ENCODE results near the gene PSG4.
"Not testable (repeated sequence)": the region's sequence is repeated elsewhere in the genome, so short reads cannot be mapped to it uniquely, and the experiment has no call there.

DNA sequence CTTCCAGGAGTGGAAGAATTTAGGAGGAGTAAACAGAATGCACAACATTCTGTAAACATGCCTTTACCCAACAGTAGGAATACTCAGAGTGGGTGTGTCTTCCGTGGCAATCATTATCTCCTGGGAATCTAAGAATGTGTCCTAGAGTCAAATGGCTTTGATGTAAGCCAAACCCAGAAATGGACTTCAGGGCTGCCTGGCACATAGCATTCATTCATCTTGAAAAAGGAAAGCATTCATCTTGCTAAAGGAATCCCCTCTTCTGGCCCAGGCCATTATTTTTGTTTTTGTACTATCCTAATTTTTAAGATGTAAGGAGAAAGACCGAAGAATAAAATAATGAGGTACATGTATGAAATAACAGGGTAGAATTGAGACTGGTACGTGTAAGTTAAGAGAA is 42.3 kb downstream of the PSG4 start:
- TF ChIP-seq, protein P1, sequence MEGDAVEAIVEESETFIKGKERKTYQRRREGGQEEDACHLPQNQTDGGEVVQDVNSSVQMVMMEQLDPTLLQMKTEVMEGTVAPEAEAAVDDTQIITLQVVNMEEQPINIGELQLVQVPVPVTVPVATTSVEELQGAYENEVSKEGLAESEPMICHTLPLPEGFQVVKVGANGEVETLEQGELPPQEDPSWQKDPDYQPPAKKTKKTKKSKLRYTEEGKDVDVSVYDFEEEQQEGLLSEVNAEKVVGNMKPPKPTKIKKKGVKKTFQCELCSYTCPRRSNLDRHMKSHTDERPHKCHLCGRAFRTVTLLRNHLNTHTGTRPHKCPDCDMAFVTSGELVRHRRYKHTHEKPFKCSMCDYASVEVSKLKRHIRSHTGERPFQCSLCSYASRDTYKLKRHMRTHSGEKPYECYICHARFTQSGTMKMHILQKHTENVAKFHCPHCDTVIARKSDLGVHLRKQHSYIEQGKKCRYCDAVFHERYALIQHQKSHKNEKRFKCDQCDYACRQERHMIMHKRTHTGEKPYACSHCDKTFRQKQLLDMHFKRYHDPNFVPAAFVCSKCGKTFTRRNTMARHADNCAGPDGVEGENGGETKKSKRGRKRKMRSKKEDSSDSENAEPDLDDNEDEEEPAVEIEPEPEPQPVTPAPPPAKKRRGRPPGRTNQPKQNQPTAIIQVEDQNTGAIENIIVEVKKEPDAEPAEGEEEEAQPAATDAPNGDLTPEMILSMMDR (IDR thresholded peaks at IDR 0.05; ENCODE audit: insufficient read depth, low read length), result not testable (repeated sequence)
- not testable (repeated sequence) for TF ChIP-seq SPI1 (IDR thresholded peaks at IDR 0.05; ENCODE audit: borderline replicate concordance, low read depth); POLR2AphosphoS5 (IDR thresholded peaks at IDR 0.05; ENCODE audit: low read depth); GABPA (IDR thresholded peaks at IDR 0.05; ENCODE audit: low read depth)
